Loucy (cell line): Measurements from ENCODE around the gene NMD3.

Experiments
- H2AFZ ChIP-seq: fragments of 200-600 bp; sonication (generic); 2 replicates; pipeline ENCODE4 v1.6.0; 2016; ENCODE audit warnings: antibody characterized with exemption, mild to moderate bottlenecking, low read length, moderate library complexity
- H3F3A ChIP-seq: fragments of 200-600 bp; 2 replicates; pipeline ENCODE4 v1.6.0; 2016; ENCODE audit warnings: antibody characterized with exemption, low read depth, mild to moderate bottlenecking
- H3K27me3 ChIP-seq: fragments of 200-600 bp; sonication (generic); 2 replicates; pipeline ENCODE4 v1.6.1; 2014; ENCODE audit warnings: low read length, mild to moderate bottlenecking; ENCODE audit not compliant: insufficient read depth, poor library complexity, severe bottlenecking
- H3K36me3 ChIP-seq: fragments of 200-600 bp; sonication (generic); 2 replicates; pipeline ENCODE4 v1.6.1; 2016; ENCODE audit warnings: low read length; ENCODE audit not compliant: insufficient read depth
- H3K4me1 ChIP-seq: fragments of 200-600 bp; sonication (generic); 2 replicates; pipeline ENCODE4 v1.5.1; 2014; ENCODE audit warnings: low read length, mild to moderate bottlenecking; ENCODE audit not compliant: insufficient read depth, poor library complexity, severe bottlenecking
- H3K4me2 ChIP-seq: fragments of 200-600 bp; sonication (generic); 2 replicates; pipeline ENCODE4 v1.6.0; 2014; ENCODE audit warnings: antibody characterized with exemption, low read length, low read depth, mild to moderate bottlenecking; ENCODE audit not compliant: poor library complexity, severe bottlenecking
- H3K4me3 ChIP-seq: fragments of 200-600 bp; sonication (generic); 2 replicates; pipeline ENCODE4 v1.5.1; 2014; ENCODE audit warnings: low read length, mild to moderate bottlenecking, mixed read lengths; ENCODE audit not compliant: poor library complexity, severe bottlenecking
- H3K79me2 ChIP-seq: fragments of 200-600 bp; sonication (generic); 2 replicates; pipeline ENCODE4 v1.6.1; 2014; ENCODE audit warnings: low read length; ENCODE audit not compliant: insufficient read depth
- H3K9ac ChIP-seq: fragments of 200-600 bp; sonication (generic); 2 replicates; pipeline ENCODE4 v1.6.0; 2014; ENCODE audit warnings: mild to moderate bottlenecking, low read depth, low read length, moderate library complexity; ENCODE audit not compliant: poor library complexity, severe bottlenecking
- H3K9me2 ChIP-seq: fragments of 200-600 bp; sonication (generic); replicated peaks from 2 replicates; pipeline ENCODE4 v1.6.1; 2016; ENCODE audit warnings: low read depth, low read length, mixed read lengths
- H3K9me3 ChIP-seq: fragments of 200-600 bp; sonication (generic); 2 replicates; pipeline ENCODE4 v1.6.1; 2014; ENCODE audit warnings: mild to moderate bottlenecking, antibody characterized with exemption, low read length, low read depth; ENCODE audit not compliant: insufficient read depth
- H4K20me1 ChIP-seq: fragments of 200-600 bp; sonication (generic); 2 replicates; pipeline ENCODE4 v1.6.0; 2014; ENCODE audit warnings: antibody characterized with exemption, low read length, mild to moderate bottlenecking; ENCODE audit not compliant: insufficient read depth, poor library complexity, severe bottlenecking
- CTCF ChIP-seq: fragments of 200-600 bp; sonication (generic); conservative IDR thresholded peaks from 2 replicates; pipeline ENCODE4 v1.5.1; 2014; ENCODE audit warnings: mild to moderate bottlenecking, antibody characterized with exemption, low read length
- EZH2phosphoT487 ChIP-seq: fragments of 200-600 bp; IDR thresholded peaks from 2 replicates; pipeline ENCODE4 v1.6.1; 2018; ENCODE audit warnings: antibody characterized with exemption, mild to moderate bottlenecking, moderate library complexity, borderline replicate concordance

NMD3 gene

GRCh38 chr3:161233557-161233956, 12.4 kb downstream of the NMD3 start:
- no peak overlapping the region for H3K9ac ChIP-seq
- no peaks in the 10 kb centered on the region for H3K9me3 ChIP-seq
- no peaks in the 10 kb centered on the region for H3F3A ChIP-seq
- no peak overlapping the region for H3K4me3 ChIP-seq
- H3K36me3 ChIP-seq, result peaks cover 69% of the 10 kb centered on the region
- H3K27me3 ChIP-seq, result no peaks in the 10 kb centered on the region
- no peak overlapping the region for H3K4me2 ChIP-seq
- peaks cover 4% of the 10 kb centered on the region for H3K4me1 ChIP-seq
- H3K9me2 ChIP-seq, result no peaks in the 10 kb centered on the region
- peaks cover 34% of the 10 kb centered on the region; the same call in 1 of the 2 replicates for H3K79me2 ChIP-seq
- H2AFZ ChIP-seq, result no peak overlapping the region
- peaks cover 14% of the 10 kb centered on the region for H4K20me1 ChIP-seq
- TF ChIP-seq EZH2phosphoT487 (no peak), CTCF (no peak)

GRCh38 chr3:161236240-161236639, 15.1 kb downstream of the NMD3 start:
- Histone ChIP-seq H2AFZ (no peak overlapping the region), H3K9ac (no peak overlapping the region), H3F3A (no peaks in the 10 kb centered on the region), H3K4me1 (no peaks in the 10 kb centered on the region), H3K79me2 (peaks cover 13% of the 10 kb centered on the region; the same call in 1 of the 2 replicates), H3K9me2 (no peaks in the 10 kb centered on the region), H3K4me3 (no peak overlapping the region), H3K4me2 (no peak overlapping the region), H3K36me3 (peaks cover 70% of the 10 kb centered on the region), H3K27me3 (no peaks in the 10 kb centered on the region), H3K9me3 (no peaks in the 10 kb centered on the region), H4K20me1 (peaks cover 2% of the 10 kb centered on the region)
- no peak for TF ChIP-seq EZH2phosphoT487
- TF ChIP-seq CTCF, result no peak

GRCh38 chr3:161239700-161240099, 18.6 kb downstream of the NMD3 start:
- Histone ChIP-seq H3K4me2 (no peak overlapping the region), H4K20me1 (no peaks in the 10 kb centered on the region), H3K36me3 (peaks cover 82% of the 10 kb centered on the region), H3F3A (no peaks in the 10 kb centered on the region), H3K79me2 (0 out of 2 replicates have a peak, but pooled peaks cover 3% of the 10 kb centered on the region), H3K9ac (no peak overlapping the region), H3K4me1 (no peaks in the 10 kb centered on the region), H3K4me3 (no peak overlapping the region), H3K9me2 (no peaks in the 10 kb centered on the region), H2AFZ (no peak overlapping the region), H3K27me3 (no peaks in the 10 kb centered on the region), H3K9me3 (no peaks in the 10 kb centered on the region)
- no peak for TF ChIP-seq EZH2phosphoT487

DNA sequence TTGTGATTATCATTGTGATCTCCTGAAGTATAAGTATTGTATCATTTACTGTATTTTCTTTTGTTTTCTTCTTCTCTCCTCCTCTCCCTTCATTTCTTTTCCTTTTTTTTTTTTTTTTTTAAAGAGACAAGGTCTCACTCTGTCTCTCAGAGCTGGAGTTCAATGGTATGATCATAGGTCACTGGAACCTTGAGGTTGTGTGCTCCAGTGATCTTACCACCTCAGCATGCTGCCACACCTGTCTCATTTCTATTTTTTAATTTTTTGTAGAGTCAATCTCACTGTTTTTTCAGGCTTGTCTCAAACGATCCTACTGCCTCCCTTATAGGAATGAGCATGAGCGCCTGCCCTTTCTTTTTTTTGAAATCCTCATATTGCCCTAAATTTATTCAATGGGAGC, 23.4 kb downstream of the NMD3 start:
- Histone ChIP-seq H3K9ac (no peak overlapping the region), H2AFZ (no peak overlapping the region), H3K79me2 (0 out of 2 replicates have a peak, but pooled peaks cover 3% of the 10 kb centered on the region), H3K9me3 (no peaks in the 10 kb centered on the region), H4K20me1 (no peaks in the 10 kb centered on the region), H3K4me1 (no peaks in the 10 kb centered on the region), H3K9me2 (no peaks in the 10 kb centered on the region), H3K4me3 (no peak overlapping the region), H3K27me3 (no peaks in the 10 kb centered on the region), H3K4me2 (no peak overlapping the region), H3F3A (no peaks in the 10 kb centered on the region), H3K36me3 (peaks cover 85% of the 10 kb centered on the region)
- TF ChIP-seq CTCF, result no peak
- no peak for TF ChIP-seq EZH2phosphoT487
